Left ventricle myocardium inferior (tissue), 1 donor: ENCODE measurements around the gene SQSTM1. TPM values are rescaled to one million over a fixed set of nuclear protein-coding genes. Genes with fewer than 3 reads are reported as not detected.
"Not testable (repeated sequence)": the region's sequence is repeated elsewhere in the genome, so short reads cannot be mapped to it uniquely, and the experiment has no call there.

Experiments
- DNase-seq: peaks from one replicate; pipeline ENCODE4 v3.0.0-alpha.2; 2020
- H3K27ac ChIP-seq: fragments of 200-600 bp; replicated peaks from 2 replicates; pipeline ENCODE4 v1.8.0; 2021
- H3K27me3 ChIP-seq: fragments of 200-600 bp; 2 replicates; pipeline ENCODE4 v1.8.0; 2021; ENCODE audit warnings: low read depth
- H3K36me3 ChIP-seq: fragments of 200-600 bp; 2 replicates; pipeline ENCODE4 v1.8.0; 2021
- H3K4me1 ChIP-seq: fragments of 200-600 bp; 2 replicates; pipeline ENCODE4 v1.8.0; 2021
- H3K4me3 ChIP-seq: fragments of 200-600 bp; 2 replicates; pipeline ENCODE4 v1.8.0; 2021; ENCODE audit warnings: mild to moderate bottlenecking, moderate library complexity
- H3K9me3 ChIP-seq: fragments of 200-600 bp; replicated peaks from 2 replicates; pipeline ENCODE4 v1.8.0; 2021
- CTCF ChIP-seq: fragments of 200-600 bp; IDR thresholded peaks from 2 replicates; pipeline ENCODE4 v1.8.0; 2021; ENCODE audit warnings: antibody characterized with exemption, mild to moderate bottlenecking, borderline replicate concordance
- intact Hi-C: fragments of 100-400 bp; cut with micrococcal nuclease; formaldehyde crosslinking; loops from one replicate; pipeline ENCODE4 v1.11.0; 2022
- total RNA-seq: library from RNA; stranded (reverse); fragmentation: NEBNext Ultra II Directional; extraction: Animal tissue kit (Norgen Biotek cat#: 25700); gene quantifications from one replicate; pipeline ENCODE4 v1.2.1, GENCODE V29; 2021
- donor health status: DM: no; HTN: yes; CAD: no; lungs with severe emphysema.

The SQSTM1 gene
- total RNA-seq, 1 donor from 2014 or later: 438 TPM

GRCh38 chr5:179833056-179833708 is 12.5 kb downstream of the SQSTM1 start:
- intact Hi-C loops: no loop called here
- Histone ChIP-seq H3K27me3 (no peaks in the 10 kb centered on the region), H3K9me3 (no peaks in the 10 kb centered on the region), H3K4me3 (no peak overlapping the region), H3K36me3 (peaks cover 91% of the 10 kb centered on the region), H3K27ac (peak overlapping the region; percentile 12), H3K4me1 (peaks cover 79% of the 10 kb centered on the region)
- no peak for TF ChIP-seq CTCF
- no peak for DNase-seq

GRCh38 chr5:179833709-179834070 is 13.0 kb downstream of the SQSTM1 start:
- peaks cover 74% of the 10 kb centered on the region for H3K4me1 ChIP-seq
- intact Hi-C loops: no loop called here
- H3K27ac ChIP-seq: peak overlapping the region; percentile 12

GRCh38 chr5:179834120-179834519 is 13.4 kb downstream of the SQSTM1 start:
- Histone ChIP-seq H3K27ac (no peak overlapping the region), H3K36me3 (peaks cover 91% of the 10 kb centered on the region)
- intact Hi-C loops: no loop called here

More at GRCh38 chr5:179833709-179834070, 13.0 kb downstream of the SQSTM1 start:
- H3K36me3 ChIP-seq: peaks cover 91% of the 10 kb centered on the region
- TF ChIP-seq CTCF: no peak
- no peaks in the 10 kb centered on the region for H3K27me3 ChIP-seq
- no peaks in the 10 kb centered on the region for H3K9me3 ChIP-seq
- no peak overlapping the region for H3K4me3 ChIP-seq
- DNase-seq: no peak

GRCh38 chr5:179834871-179835270 is 14.2 kb downstream of the SQSTM1 start:
- H3K27ac ChIP-seq, H3K4me3 ChIP-seq, H3K27me3 ChIP-seq, intact Hi-C loops, DNase-seq, H3K9me3 ChIP-seq: not testable (repeated sequence)
- H3K36me3 ChIP-seq: peaks cover 90% of the 10 kb centered on the region
- H3K4me1 ChIP-seq: peaks cover 71% of the 10 kb centered on the region

More at GRCh38 chr5:179834120-179834519, 13.4 kb downstream of the SQSTM1 start:
- Histone ChIP-seq H3K9me3 (no peaks in the 10 kb centered on the region), H3K27me3 (no peaks in the 10 kb centered on the region), H3K4me3 (no peak overlapping the region), H3K4me1 (peaks cover 70% of the 10 kb centered on the region)
- TF ChIP-seq CTCF: no peak
- no peak for DNase-seq

GRCh38 chr5:179836225-179837019 is 15.7 kb downstream of the SQSTM1 start:
- Histone ChIP-seq H3K9me3 (no peaks in the 10 kb centered on the region), H3K36me3 (peaks cover 88% of the 10 kb centered on the region), H3K4me1 (peaks cover 60% of the 10 kb centered on the region), H3K27ac (peak overlapping the region; percentile 33), H3K4me3 (no peak overlapping the region), H3K27me3 (no peaks in the 10 kb centered on the region)
- DNase-seq: no peak
- TF ChIP-seq CTCF: no peak
- intact Hi-C loops: no loop called here
